WTC11 (cell line): ENCODE data around the gene ZSCAN20. TPM values are rescaled to one million over a fixed set of nuclear protein-coding genes. Genes with fewer than 3 reads are reported as not detected.
A peak's percentile ranks its signal among the peaks of the same experiment; 100 is the strongest.

Experiments used
- ATAC-seq: fragments of 200-7000 bp; cut with Tn5 transposase; 2 replicates; pipeline ENCODE4 v1.10.0; 2021; ENCODE audit warnings: mild to moderate bottlenecking, moderate library complexity
- CTCF ChIA-PET: fragments of 300-600 bp; sonication (Branson Sonifier 250); formaldehyde crosslinking; loops from one replicate; lab custom pipeline; 2021; ENCODE audit warnings: antibody characterized with exemption; lab: Charles Lee
- POLR2A ChIA-PET: fragments of 350-600 bp; sonication (Branson Sonifier 250); formaldehyde crosslinking; loops from one replicate; lab custom pipeline; 2021; ENCODE audit warnings: antibody characterized with exemption; lab: Charles Lee
- DNase-seq: peaks from one replicate; pipeline ENCODE4 v3.0.0; 2021; ENCODE audit warnings: low spot score
- H3K27ac Mint-ChIP-seq: 2 replicates; pipeline ENCODE4 v1.8.0; 2021; ENCODE audit warnings: mixed read lengths
- H3K27me3 Mint-ChIP-seq: 2 replicates; pipeline ENCODE4 v1.8.0; 2021; ENCODE audit warnings: low read depth, mild to moderate bottlenecking, moderate library complexity, mixed read lengths
- H3K36me3 Mint-ChIP-seq: 2 replicates; pipeline ENCODE4 v1.8.0; 2021; ENCODE audit warnings: mixed read lengths
- H3K4me1 Mint-ChIP-seq: 2 replicates; pipeline ENCODE4 v1.8.0; 2022; ENCODE audit warnings: mixed read lengths
- H3K4me3 Mint-ChIP-seq: 2 replicates; pipeline ENCODE4 v1.8.0; 2021; ENCODE audit warnings: mild to moderate bottlenecking, moderate library complexity, mixed read lengths
- H3K9me3 Mint-ChIP-seq: 2 replicates; pipeline ENCODE4 v1.8.0; 2021; ENCODE audit warnings: mixed read lengths
- GRHL2 ChIP-seq: fragments of 250-450 bp; sonication (Bioruptor Pico); IDR thresholded peaks from 2 replicates; pipeline ENCODE4 v1.8.0; 2022; ENCODE audit warnings: mild to moderate bottlenecking, moderate library complexity; ENCODE audit not compliant: insufficient replicate concordance, severe bottlenecking
- MXD4 ChIP-seq: fragments of 250-450 bp; sonication (Bioruptor Pico); IDR thresholded peaks from 2 replicates; pipeline ENCODE4 v1.8.0; 2021; ENCODE audit warnings: mild to moderate bottlenecking, moderate library complexity, borderline replicate concordance
- MYBL2 ChIP-seq: sonication (generic); formaldehyde crosslinking; IDR thresholded peaks from 2 replicates; pipeline ENCODE4 v1.8.1; 2023; ENCODE audit warnings: mild to moderate bottlenecking, moderate library complexity, missing genetic modification reagents
- NFYB ChIP-seq: sonication (generic); formaldehyde crosslinking; conservative IDR thresholded peaks from 2 replicates; pipeline ENCODE4 v1.8.0; 2022; ENCODE audit warnings: low read depth, missing genetic modification reagents
- NR1H2 ChIP-seq: sonication (generic); formaldehyde crosslinking; IDR thresholded peaks from 2 replicates; pipeline ENCODE4 v1.9.0; 2021; ENCODE audit warnings: mild to moderate bottlenecking, moderate library complexity, missing genetic modification reagents
- RORB ChIP-seq: fragments of 250-450 bp; sonication (Bioruptor Pico); IDR thresholded peaks from 2 replicates; pipeline ENCODE4 v1.9.0; 2021; ENCODE audit warnings: mild to moderate bottlenecking
- ZBTB21 ChIP-seq: sonication (generic); formaldehyde crosslinking; IDR thresholded peaks from 2 replicates; pipeline ENCODE4 v1.8.1; 2023; ENCODE audit warnings: mild to moderate bottlenecking, missing genetic modification reagents, borderline replicate concordance
- ZNF423 ChIP-seq: fragments of 250-450 bp; sonication (Bioruptor Pico); IDR thresholded peaks from 2 replicates; pipeline ENCODE4 v2.1.2; 2022; ENCODE audit warnings: mild to moderate bottlenecking, moderate library complexity
- total RNA-seq: library from RNA; stranded (reverse); gene quantifications from 3 replicates; pipeline ENCODE4 v1.2.3, GENCODE V29; 2021
- TF ChIP-seq, protein P1 (sequence below): fragments of 250-450 bp; sonication (Bioruptor Pico); IDR thresholded peaks from 2 replicates; pipeline ENCODE4 v1.8.0; 2021; ENCODE audit warnings: mild to moderate bottlenecking
- TF ChIP-seq, protein P2 (sequence below): fragments of 250-450 bp; sonication (Bioruptor Pico); IDR thresholded peaks from 2 replicates; pipeline ENCODE4 v1.9.0; 2021; ENCODE audit warnings: mild to moderate bottlenecking
- TF ChIP-seq, protein P3 (sequence below): sonication (generic); formaldehyde crosslinking; IDR thresholded peaks from 2 replicates; pipeline ENCODE4 v1.8.1; 2023; ENCODE audit warnings: mild to moderate bottlenecking, missing genetic modification reagents, moderate library complexity
- TF ChIP-seq, protein P4 (sequence below): fragments of 200-600 bp; IDR thresholded peaks from 2 replicates; pipeline ENCODE4 v1.8.0; 2022; ENCODE audit warnings: antibody characterized with exemption
- TF ChIP-seq, protein P5 (sequence below): sonication (generic); formaldehyde crosslinking; IDR thresholded peaks from 2 replicates; pipeline ENCODE4 v1.8.0; 2023; ENCODE audit warnings: missing genetic modification reagents
- TF ChIP-seq, protein P6 (sequence below): sonication (generic); formaldehyde crosslinking; IDR thresholded peaks from 2 replicates; pipeline ENCODE4 v1.8.0; 2022; ENCODE audit warnings: mild to moderate bottlenecking, missing genetic modification reagents
- TF ChIP-seq, protein P7 (sequence below): sonication (generic); formaldehyde crosslinking; IDR thresholded peaks from 2 replicates; pipeline ENCODE4 v1.8.0; 2022; ENCODE audit warnings: mild to moderate bottlenecking, missing genetic modification reagents
- TF ChIP-seq, protein P8 (sequence below): sonication (generic); formaldehyde crosslinking; IDR thresholded peaks from 2 replicates; pipeline ENCODE4 v1.8.1; 2022; ENCODE audit warnings: mild to moderate bottlenecking, missing genetic modification reagents, moderate library complexity, borderline replicate concordance
- TF ChIP-seq, protein P9 (sequence below): sonication (generic); formaldehyde crosslinking; IDR thresholded peaks from 2 replicates; pipeline ENCODE4 v1.8.0; 2022; ENCODE audit warnings: mild to moderate bottlenecking, missing genetic modification reagents

The ZSCAN20 gene
- total RNA-seq, 1 experiment from 2014 or later, result 3.7 TPM

DNA sequence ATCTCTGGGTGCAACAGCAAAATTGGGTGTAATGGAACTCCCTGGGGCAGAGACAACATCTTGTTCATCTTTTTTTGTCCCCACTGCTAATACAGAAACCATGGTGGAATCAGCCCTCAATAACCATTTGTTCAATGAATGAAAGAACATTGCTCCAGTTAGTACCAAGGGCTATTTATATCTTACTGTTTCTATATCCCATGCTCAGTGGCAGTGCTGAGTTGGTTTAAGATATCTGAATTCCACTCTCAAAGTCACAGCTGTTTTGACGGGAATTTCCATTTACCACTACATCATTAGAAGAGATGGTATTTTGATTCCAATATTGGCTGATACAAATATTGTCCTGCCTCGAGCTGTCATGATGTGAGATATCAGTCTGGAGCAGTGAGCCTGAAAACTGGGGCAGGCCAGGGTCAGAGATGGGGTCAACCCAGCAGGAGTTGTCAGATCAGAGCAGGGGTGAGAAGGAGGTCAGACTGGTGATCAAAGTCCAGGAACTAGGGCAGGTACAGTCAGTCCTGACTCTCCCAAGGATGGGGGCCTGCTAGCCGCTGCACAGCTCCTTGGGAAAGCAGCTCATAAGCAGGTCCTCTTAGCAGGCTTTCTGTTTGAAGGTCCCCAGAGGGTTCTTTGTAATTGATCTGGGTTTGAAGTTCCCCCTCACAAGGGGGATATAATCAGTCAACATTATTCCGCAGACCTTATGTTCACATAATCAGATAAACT, 35.7 kb upstream of the ZSCAN20 start (continued):
- TF ChIP-seq, protein P1, sequence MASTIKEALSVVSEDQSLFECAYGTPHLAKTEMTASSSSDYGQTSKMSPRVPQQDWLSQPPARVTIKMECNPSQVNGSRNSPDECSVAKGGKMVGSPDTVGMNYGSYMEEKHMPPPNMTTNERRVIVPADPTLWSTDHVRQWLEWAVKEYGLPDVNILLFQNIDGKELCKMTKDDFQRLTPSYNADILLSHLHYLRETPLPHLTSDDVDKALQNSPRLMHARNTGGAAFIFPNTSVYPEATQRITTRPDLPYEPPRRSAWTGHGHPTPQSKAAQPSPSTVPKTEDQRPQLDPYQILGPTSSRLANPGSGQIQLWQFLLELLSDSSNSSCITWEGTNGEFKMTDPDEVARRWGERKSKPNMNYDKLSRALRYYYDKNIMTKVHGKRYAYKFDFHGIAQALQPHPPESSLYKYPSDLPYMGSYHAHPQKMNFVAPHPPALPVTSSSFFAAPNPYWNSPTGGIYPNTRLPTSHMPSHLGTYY (CRISPR knock-in tag), result no peak
- TF ChIP-seq ZBTB21 (CRISPR knock-in tag), result no peak
- TF ChIP-seq NFYB (CRISPR knock-in tag), result no peak
- TF ChIP-seq, all 79 proteins: peak for 0

DNA sequence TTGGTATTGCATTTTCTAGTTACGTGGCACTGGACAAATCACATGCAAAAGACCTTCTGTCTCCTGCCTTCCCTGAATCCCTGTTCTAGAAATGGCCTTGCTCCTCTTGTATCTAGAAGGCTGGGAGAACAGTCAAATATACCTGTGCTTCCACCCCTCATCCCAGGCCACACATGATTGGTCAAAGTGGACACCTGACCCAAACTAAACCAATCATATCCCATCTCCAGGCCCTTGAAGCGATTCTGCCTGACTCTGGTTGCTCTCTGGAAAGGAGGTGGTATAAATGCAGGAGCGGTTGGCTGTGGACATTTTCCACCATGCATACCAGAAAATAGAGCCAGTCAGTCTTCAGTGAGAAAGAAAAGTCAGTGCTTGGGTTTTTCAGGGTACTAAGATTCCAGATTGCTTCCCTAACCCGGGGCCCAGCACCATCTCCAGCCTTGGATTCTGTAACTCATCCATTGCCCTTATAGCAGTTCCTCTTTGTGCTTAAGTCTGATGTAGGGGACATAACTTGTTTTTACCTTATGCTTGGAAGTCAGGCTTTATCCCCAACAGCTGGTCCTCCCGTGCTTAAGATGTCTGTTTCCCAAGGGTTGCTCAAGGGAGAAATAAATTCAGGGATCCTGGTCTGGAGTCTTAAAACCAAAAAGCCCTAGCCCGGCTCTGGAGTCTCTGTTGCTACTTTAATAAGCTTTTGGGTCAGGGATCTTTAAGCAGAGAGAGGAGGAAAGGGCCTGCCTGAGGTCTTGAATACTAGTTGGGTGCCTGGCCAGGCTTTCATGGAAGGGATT, 33.9 kb upstream of the ZSCAN20 start:
- TF ChIP-seq ZNF423 (no peak), MXD4 (CRISPR knock-in tag) (no peak), GRHL2 (CRISPR knock-in tag) (no peak)
- TF ChIP-seq, protein P2, sequence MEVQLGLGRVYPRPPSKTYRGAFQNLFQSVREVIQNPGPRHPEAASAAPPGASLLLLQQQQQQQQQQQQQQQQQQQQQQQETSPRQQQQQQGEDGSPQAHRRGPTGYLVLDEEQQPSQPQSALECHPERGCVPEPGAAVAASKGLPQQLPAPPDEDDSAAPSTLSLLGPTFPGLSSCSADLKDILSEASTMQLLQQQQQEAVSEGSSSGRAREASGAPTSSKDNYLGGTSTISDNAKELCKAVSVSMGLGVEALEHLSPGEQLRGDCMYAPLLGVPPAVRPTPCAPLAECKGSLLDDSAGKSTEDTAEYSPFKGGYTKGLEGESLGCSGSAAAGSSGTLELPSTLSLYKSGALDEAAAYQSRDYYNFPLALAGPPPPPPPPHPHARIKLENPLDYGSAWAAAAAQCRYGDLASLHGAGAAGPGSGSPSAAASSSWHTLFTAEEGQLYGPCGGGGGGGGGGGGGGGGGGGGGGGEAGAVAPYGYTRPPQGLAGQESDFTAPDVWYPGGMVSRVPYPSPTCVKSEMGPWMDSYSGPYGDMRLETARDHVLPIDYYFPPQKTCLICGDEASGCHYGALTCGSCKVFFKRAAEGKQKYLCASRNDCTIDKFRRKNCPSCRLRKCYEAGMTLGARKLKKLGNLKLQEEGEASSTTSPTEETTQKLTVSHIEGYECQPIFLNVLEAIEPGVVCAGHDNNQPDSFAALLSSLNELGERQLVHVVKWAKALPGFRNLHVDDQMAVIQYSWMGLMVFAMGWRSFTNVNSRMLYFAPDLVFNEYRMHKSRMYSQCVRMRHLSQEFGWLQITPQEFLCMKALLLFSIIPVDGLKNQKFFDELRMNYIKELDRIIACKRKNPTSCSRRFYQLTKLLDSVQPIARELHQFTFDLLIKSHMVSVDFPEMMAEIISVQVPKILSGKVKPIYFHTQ, result no peak
- TF ChIP-seq, protein P3, sequence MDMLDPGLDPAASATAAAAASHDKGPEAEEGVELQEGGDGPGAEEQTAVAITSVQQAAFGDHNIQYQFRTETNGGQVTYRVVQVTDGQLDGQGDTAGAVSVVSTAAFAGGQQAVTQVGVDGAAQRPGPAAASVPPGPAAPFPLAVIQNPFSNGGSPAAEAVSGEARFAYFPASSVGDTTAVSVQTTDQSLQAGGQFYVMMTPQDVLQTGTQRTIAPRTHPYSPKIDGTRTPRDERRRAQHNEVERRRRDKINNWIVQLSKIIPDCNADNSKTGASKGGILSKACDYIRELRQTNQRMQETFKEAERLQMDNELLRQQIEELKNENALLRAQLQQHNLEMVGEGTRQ (CRISPR knock-in tag), result peak; percentile 70
- TF ChIP-seq, all 79 proteins: peak for 1
- no peak overlapping the region for H3K4me3 Mint-ChIP-seq
- ChIA-PET POLR2A (interaction anchor here (0.7 kb wide), 1 partner anchor 53 kb away, joined by 3 read pairs; no protein-coding TSS in a partner anchor), CTCF (interaction anchor here (1.7 kb wide), 1 partner anchor 17 kb away, joined by 8 read pairs; no protein-coding TSS in a partner anchor)
- peaks cover 33% of the 10 kb centered on the region for H3K27me3 Mint-ChIP-seq
- H3K36me3 Mint-ChIP-seq, result no peaks in the 10 kb centered on the region
- peaks cover 18% of the 10 kb centered on the region for H3K4me1 Mint-ChIP-seq
- DNase-seq (no peak), ATAC-seq (peak; percentile 65)
- H3K27ac Mint-ChIP-seq, result no peak overlapping the region
- H3K9me3 Mint-ChIP-seq, result no peaks in the 10 kb centered on the region

DNA sequence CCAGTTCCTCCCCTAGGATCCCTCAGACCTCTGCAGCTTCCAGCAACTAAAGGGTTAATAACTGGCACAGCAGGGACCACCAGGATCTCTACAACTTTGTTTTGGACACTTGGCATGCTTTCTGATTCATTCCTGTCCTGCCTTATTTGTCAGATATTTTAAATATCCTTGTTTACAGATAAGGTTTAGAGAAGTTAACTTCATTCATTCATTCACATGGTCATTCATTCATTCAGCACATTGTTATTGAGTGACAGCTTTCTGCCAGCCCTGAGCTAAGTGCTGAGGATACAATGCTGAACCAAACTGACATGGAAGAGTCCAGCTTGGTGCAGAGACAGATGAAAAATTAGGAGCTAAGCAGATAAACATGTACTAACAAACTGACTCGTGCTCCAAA, 32.8 kb upstream of the ZSCAN20 start:
- CTCF ChIA-PET, result interaction anchor here (1.7 kb wide), 2 partner anchors 16 to 144 kb away, joined by 6 to 8 read pairs; no protein-coding TSS in a partner anchor
- TF ChIP-seq, protein P4, sequence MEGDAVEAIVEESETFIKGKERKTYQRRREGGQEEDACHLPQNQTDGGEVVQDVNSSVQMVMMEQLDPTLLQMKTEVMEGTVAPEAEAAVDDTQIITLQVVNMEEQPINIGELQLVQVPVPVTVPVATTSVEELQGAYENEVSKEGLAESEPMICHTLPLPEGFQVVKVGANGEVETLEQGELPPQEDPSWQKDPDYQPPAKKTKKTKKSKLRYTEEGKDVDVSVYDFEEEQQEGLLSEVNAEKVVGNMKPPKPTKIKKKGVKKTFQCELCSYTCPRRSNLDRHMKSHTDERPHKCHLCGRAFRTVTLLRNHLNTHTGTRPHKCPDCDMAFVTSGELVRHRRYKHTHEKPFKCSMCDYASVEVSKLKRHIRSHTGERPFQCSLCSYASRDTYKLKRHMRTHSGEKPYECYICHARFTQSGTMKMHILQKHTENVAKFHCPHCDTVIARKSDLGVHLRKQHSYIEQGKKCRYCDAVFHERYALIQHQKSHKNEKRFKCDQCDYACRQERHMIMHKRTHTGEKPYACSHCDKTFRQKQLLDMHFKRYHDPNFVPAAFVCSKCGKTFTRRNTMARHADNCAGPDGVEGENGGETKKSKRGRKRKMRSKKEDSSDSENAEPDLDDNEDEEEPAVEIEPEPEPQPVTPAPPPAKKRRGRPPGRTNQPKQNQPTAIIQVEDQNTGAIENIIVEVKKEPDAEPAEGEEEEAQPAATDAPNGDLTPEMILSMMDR, result no peak
- TF ChIP-seq RORB (CRISPR knock-in tag) (no peak), MYBL2 (CRISPR knock-in tag) (no peak), NR1H2 (CRISPR knock-in tag) (no peak)
- TF ChIP-seq, protein P5, sequence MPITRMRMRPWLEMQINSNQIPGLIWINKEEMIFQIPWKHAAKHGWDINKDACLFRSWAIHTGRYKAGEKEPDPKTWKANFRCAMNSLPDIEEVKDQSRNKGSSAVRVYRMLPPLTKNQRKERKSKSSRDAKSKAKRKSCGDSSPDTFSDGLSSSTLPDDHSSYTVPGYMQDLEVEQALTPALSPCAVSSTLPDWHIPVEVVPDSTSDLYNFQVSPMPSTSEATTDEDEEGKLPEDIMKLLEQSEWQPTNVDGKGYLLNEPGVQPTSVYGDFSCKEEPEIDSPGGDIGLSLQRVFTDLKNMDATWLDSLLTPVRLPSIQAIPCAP (CRISPR knock-in tag), result no peak
- TF ChIP-seq, protein P6, sequence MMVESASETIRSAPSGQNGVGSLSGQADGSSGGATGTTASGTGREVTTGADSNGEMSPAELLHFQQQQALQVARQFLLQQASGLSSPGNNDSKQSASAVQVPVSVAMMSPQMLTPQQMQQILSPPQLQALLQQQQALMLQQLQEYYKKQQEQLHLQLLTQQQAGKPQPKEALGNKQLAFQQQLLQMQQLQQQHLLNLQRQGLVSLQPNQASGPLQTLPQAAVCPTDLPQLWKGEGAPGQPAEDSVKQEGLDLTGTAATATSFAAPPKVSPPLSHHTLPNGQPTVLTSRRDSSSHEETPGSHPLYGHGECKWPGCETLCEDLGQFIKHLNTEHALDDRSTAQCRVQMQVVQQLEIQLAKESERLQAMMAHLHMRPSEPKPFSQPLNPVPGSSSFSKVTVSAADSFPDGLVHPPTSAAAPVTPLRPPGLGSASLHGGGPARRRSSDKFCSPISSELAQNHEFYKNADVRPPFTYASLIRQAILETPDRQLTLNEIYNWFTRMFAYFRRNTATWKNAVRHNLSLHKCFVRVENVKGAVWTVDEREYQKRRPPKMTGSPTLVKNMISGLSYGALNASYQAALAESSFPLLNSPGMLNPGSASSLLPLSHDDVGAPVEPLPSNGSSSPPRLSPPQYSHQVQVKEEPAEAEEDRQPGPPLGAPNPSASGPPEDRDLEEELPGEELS (CRISPR knock-in tag), result no peak
- TF ChIP-seq, protein P7, sequence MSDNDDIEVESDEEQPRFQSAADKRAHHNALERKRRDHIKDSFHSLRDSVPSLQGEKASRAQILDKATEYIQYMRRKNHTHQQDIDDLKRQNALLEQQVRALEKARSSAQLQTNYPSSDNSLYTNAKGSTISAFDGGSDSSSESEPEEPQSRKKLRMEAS, result no peak
- TF ChIP-seq, protein P8, sequence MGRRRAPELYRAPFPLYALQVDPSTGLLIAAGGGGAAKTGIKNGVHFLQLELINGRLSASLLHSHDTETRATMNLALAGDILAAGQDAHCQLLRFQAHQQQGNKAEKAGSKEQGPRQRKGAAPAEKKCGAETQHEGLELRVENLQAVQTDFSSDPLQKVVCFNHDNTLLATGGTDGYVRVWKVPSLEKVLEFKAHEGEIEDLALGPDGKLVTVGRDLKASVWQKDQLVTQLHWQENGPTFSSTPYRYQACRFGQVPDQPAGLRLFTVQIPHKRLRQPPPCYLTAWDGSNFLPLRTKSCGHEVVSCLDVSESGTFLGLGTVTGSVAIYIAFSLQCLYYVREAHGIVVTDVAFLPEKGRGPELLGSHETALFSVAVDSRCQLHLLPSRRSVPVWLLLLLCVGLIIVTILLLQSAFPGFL, result no peak
- TF ChIP-seq, protein P9, sequence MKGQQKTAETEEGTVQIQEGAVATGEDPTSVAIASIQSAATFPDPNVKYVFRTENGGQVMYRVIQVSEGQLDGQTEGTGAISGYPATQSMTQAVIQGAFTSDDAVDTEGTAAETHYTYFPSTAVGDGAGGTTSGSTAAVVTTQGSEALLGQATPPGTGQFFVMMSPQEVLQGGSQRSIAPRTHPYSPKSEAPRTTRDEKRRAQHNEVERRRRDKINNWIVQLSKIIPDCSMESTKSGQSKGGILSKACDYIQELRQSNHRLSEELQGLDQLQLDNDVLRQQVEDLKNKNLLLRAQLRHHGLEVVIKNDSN (CRISPR knock-in tag), result no peak

More for the DNA sequence above, 32.8 kb upstream of the ZSCAN20 start:
- Mint-ChIP-seq H3K4me1 (peaks cover 20% of the 10 kb centered on the region), H3K9me3 (no peaks in the 10 kb centered on the region), H3K4me3 (no peak overlapping the region), H3K27me3 (peaks cover 29% of the 10 kb centered on the region), H3K36me3 (no peaks in the 10 kb centered on the region), H3K27ac (no peak overlapping the region)
- POLR2A ChIA-PET, result no interaction called here
- DNase-seq, result no peak
- no peak for ATAC-seq
